HCEC 1CT (cell line): ENCODE measurements around the gene HMGCS1.
"Not testable (repeated sequence)": the region's sequence is repeated elsewhere in the genome, so short reads cannot be mapped to it uniquely, and the experiment has no call there.

ENCODE experiments used
- DNase-seq: peaks from one replicate; pipeline ENCODE4 v3.0.0-alpha.2; 2017

Gene HMGCS1

GRCh38 chr5:43270645-43271044, 42.6 kb downstream of the HMGCS1 start:
- DNase-seq = no peak

DNA sequence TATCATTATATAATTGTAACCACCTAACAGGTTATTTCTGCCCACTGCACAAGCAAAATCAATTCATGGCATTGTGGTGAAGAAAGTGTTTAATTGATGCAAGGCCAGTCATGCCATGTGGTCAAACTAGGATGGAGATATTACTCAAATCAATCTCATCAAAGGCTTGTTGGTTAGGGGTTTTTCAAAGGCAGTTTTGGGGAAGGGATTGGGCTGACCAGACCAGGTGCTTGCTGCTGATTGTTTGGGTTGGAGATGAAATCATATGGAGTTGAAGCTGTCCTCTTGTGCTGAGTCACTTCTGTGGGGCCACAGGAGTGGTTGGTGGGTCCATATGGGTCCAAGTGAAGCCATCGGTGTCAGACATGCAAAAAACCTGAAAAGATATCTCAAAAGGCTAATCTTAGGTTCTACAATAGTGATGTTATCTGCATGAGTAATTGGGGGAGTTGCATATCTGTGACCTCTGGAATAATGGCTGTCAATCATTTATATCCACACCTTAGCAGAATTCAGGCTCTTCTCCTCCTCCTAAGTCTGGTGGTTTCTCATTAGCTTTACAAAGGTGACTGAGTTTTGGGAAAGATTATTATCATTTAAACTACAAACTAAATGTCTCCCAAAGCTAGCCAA, 44.9 kb downstream of the HMGCS1 start:
- DNase-seq = no peak

DNA sequence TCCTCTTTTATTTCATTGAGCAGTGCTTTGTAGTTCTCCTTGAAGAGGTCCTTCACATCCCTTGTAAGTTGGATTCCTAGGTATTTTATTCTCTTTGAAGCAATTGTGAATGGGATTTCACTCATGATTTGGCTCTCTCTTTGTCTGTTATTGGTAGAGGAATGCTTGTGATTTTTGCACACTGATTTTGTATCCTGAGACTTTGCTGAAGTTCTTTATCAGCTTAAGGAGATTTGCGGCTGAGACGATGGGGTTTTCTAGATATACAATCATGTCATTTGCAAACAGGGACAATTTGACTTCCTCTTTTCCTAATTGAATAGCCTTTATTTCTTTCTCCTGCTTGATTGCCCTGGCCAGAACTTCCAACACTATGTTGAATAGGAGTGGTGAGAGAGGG, 50.9 kb downstream of the HMGCS1 start:
- not testable (repeated sequence) for DNase-seq

DNA sequence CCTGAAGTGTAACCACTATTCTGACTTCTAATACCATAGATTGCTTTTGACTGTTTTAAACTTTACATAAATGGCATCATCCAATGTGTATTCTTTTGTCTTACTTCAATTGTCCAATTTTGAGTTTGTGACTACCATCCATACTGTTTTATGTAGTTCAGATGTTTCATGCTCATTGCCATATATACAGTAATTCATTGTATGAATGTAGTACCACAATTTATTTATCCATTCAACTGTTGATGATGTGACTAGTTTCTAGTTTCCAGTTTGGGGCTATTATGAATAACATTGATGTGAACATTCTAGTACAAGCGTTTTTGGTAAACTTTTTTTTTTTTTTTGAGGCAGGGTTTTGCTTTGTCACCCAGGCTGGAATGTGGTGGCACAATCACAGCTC, 55.1 kb downstream of the HMGCS1 start:
- no peak for DNase-seq

DNA sequence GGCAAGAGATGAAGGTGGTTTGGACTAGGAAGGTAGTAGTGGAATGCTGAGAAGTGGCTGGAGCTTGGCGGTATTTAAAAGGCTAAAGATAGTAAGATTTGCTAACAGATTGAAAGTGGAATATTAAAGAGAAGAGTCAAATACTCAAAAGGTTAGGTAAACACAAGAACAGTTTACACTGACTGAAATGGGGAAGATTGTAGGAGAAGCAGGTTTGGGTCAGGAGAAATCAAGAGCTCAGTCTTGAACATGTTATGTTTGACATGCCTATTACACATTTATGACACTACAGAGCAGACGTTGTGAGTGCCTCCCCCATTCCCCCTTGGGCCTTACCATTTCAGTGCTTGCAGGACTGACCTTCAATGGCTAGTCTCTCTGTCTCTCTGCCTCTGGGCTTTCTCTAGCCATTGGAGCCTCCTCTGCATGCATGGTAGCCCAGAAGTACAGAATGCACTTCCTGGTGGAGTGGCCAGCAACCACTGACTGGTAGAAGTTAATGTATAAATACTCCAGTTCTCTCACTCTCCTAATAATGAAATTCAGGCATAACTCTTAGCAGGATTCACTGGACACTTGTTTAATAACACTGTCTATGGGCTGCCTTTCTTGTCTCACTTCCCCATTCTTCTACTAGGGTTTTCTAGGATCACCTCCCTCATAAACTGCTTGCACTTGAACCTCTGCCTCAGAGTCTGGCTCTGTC, 56.8 kb downstream of the HMGCS1 start:
- DNase-seq = no peak

GRCh38 chr5:43255704-43256103, 57.5 kb downstream of the HMGCS1 start:
- no peak for DNase-seq

- no peak for DNase-seq
These were observed 61.5 kb downstream of the HMGCS1 start for GRCh38 chr5:43251754-43252153.

GRCh38 chr5:43245724-43246385, 67.4 kb downstream of the HMGCS1 start:
- no peak for DNase-seq

DNA sequence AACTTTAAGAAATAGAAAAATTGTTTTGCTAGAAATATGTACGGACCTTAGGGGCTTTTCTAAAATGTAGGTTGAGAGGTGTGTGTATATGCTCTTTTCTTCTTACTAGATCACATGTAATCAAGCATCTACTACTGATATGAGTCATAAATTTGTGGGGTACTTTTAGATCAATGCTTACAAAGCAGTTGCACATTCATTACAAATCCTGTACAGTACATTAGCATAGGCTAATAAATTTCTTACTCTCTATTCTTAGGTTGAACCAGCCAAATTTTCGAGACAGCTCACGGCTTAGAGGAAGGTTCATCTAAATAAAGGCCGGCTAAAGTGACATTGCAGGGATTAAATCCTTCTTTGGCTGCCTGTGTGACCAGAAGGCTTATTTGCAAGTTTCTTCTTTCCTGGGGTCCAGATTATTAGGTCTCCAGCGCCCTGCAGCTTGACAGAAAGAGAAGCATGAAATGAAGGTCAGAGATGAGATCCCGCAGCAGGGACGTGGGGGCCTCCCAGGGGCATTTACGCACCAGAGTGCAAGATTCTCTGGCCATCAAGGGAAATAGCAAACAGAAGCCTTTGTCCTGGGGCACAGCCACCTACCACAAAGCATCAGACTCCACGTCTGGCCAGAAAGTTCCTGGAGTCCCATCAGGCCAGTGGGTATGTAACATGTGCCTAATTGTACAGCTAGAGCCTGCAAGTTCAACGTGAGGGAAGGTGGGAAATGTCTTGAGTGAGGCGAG, 68.2 kb downstream of the HMGCS1 start:
- no peak for DNase-seq

- DNase-seq = no peak
These were observed 69.9 kb downstream of the HMGCS1 start for GRCh38 chr5:43243270-43243669.

DNA sequence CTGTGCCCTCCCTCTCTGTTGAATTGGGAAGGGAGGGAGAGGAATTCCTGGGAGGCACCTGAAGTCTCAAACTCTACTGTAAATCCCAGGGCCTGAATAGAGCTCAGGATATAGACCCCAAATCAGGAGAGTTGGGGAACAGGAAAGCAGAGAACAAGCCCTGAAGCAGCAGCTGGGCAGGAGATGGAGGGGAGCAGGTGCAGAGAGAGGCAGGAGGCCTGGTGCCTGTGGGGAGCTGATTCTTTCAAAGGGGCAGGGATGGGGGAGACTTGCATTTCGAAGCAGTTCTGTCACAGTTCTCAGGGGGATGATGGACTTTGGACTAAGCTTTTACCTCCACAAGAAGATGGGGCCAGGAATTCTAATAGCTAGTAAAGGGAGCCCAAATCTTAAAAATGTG, 71.0 kb downstream of the HMGCS1 start:
- DNase-seq = no peak
